Right atrium auricular region (tissue), 2 donors: Measurements from ENCODE around the gene CPED1. TPM values are rescaled to one million over a fixed set of nuclear protein-coding genes. Genes with fewer than 3 reads are reported as not detected.
A peak's percentile ranks its signal among the peaks of the same experiment; 100 is the strongest.

Source experiments
- DNase-seq: peaks from one replicate; pipeline ENCODE4 v3.0.0-alpha.2; 2019; ENCODE audit warnings: low spot score
- H3K27ac ChIP-seq, 2 donors: fragments of 200-600 bp; sonication (generic); 1 replicate in 1 of 2; 2 replicates in 1 of 2; pipeline ENCODE4 v1.5.1; 2016 to 2019
- H3K27me3 ChIP-seq, 2 donors: fragments of 200-600 bp; sonication (generic); one replicate each; pipeline versions ENCODE4 v1.5.1 to v1.6.0; 2017 to 2019
- H3K36me3 ChIP-seq: fragments of 200-600 bp; sonication (generic); one replicate; pipeline ENCODE4 v1.5.1; 2016
- H3K4me1 ChIP-seq, 2 donors: fragments of 200-600 bp; sonication (generic); one replicate each; pipeline versions ENCODE4 v1.5.1 to v1.6.0; 2017 to 2019
- H3K4me3 ChIP-seq, 2 donors: fragments of 200-600 bp; sonication (generic); 1 replicate in 1 of 2; 2 replicates in 1 of 2; pipeline ENCODE4 v1.5.1; 2017 to 2019; ENCODE audit warnings: mild to moderate bottlenecking in 1 of 2, moderate library complexity in 1 of 2
- H3K9me3 ChIP-seq, 2 donors: fragments of 200-600 bp; sonication (generic); one replicate each; pipeline ENCODE4 v1.5.1; 2019
- CTCF ChIP-seq, 2 donors: fragments of 200-600 bp; sonication (generic); IDR thresholded peaks; one replicate each; pipeline ENCODE4 v1.5.1; 2019; ENCODE audit warnings: antibody characterized with exemption in 2 of 2
- total RNA-seq, 2 donors: library from RNA; depleted of rRNA; stranded (reverse); fragments of >200 nt; gene quantifications; one replicate each; pipeline ENCODE4 v1.1.0, GENCODE V29; 2016

The CPED1 gene
- total RNA-seq, 2 donors from 2014 or later, result 13.8 to 19.0 TPM

DNA sequence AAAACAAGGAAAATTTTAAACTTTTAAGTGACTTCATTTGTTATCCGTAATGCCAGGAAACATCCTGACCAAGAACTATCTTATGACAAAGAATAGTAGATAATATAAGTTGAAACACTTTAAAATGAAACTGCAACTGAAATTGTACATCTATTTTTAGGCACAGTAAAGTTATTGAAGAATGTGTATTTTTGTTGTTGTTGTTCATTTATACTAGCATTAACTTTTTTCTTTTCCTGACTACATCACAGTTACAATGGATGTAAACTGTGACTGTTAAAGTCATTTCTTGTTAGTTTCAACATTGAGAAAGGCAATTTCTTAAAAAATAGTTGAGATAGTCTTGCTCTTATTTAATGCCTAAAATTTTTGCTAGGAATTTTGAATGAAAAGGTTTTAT is 2.6 kb downstream of the CPED1 start:
- peak overlapping the region; percentile 92 to 94 for H3K27ac ChIP-seq
- peak overlapping the region; percentile 53 to 56 for H3K4me3 ChIP-seq
- peaks cover 0 to 44% of the 10 kb centered on the region in 2 donors for H3K4me1 ChIP-seq
- TF ChIP-seq CTCF (IDR thresholded peaks at IDR 0.05), result no peak
- no peaks in the 10 kb centered on the region for H3K9me3 ChIP-seq
- H3K36me3 ChIP-seq, result no peaks in the 10 kb centered on the region
- DNase-seq, result no peak
- no peaks in the 10 kb centered on the region for H3K27me3 ChIP-seq

DNA sequence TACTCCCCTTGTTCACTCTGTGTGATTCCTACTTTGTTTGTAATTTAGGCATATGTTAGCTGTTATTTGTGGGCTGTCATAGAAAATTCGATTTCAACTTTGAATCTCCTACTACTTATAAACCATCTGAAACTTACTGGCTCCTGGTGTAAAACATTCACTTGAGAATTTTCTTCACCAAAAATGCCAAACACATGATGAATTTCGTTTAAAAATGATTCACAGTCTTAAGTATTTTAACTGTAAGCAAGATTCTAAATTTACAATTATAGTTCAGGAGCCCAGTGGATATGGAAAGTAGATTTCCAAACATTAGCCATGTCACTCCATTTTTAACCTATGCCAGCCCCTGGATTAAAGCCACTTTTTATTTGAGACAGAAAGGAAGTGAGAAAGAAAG is 3.1 kb downstream of the CPED1 start:
- Histone ChIP-seq H3K27ac (peak overlapping the region; percentile 92 to 94), H3K4me3 (peak overlapping the region; percentile 53 to 56), H3K4me1 (peaks cover 0 to 48% of the 10 kb centered on the region in 2 donors), H3K36me3 (no peaks in the 10 kb centered on the region), H3K9me3 (no peaks in the 10 kb centered on the region), H3K27me3 (no peaks in the 10 kb centered on the region)
- no peak for TF ChIP-seq CTCF (IDR thresholded peaks at IDR 0.05)
- DNase-seq, result no peak

GRCh38 chr7:120992272-120992964 is 3.9 kb downstream of the CPED1 start:
- Histone ChIP-seq H3K9me3 (no peaks in the 10 kb centered on the region), H3K36me3 (no peaks in the 10 kb centered on the region), H3K27ac (peak overlapping the region; percentile 92 to 94), H3K4me3 (peak overlapping the region in 1 of 2 donors; percentile 53), H3K4me1 (peaks cover 0 to 52% of the 10 kb centered on the region in 2 donors), H3K27me3 (no peaks in the 10 kb centered on the region)
- TF ChIP-seq CTCF (IDR thresholded peaks at IDR 0.05), result no peak
- no peak for DNase-seq

DNA sequence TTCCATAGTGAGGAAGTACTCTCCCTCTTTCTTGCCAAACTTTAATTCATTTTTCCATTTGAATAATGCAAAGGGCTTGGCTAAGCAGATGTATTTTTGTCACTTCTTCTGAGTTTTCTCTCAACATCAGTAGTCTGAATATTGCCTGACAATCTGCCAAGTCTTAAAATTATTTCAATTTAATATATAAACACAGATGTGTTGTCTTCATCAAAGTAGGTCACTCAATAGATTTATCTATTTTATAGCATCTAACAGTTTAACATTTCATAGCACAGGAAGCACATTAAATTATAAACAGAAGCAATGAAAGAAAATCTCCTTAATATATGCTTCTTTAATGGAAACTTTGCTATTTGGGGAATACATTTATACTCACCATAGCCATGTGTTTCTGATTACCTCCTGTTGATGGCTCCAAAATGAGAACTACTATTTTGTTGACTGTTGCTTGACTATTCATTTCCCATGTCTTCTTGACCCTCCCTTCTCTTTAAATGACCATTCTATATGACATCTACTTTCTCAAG is 4.5 kb downstream of the CPED1 start:
- Histone ChIP-seq H3K4me3 (no peak overlapping the region), H3K27ac (peak overlapping the region in 1 of 2 donors; percentile 94), H3K4me1 (peaks cover 0 to 52% of the 10 kb centered on the region in 2 donors), H3K9me3 (no peaks in the 10 kb centered on the region), H3K27me3 (no peaks in the 10 kb centered on the region), H3K36me3 (no peaks in the 10 kb centered on the region)
- TF ChIP-seq CTCF (IDR thresholded peaks at IDR 0.05), result no peak
- no peak for DNase-seq

DNA sequence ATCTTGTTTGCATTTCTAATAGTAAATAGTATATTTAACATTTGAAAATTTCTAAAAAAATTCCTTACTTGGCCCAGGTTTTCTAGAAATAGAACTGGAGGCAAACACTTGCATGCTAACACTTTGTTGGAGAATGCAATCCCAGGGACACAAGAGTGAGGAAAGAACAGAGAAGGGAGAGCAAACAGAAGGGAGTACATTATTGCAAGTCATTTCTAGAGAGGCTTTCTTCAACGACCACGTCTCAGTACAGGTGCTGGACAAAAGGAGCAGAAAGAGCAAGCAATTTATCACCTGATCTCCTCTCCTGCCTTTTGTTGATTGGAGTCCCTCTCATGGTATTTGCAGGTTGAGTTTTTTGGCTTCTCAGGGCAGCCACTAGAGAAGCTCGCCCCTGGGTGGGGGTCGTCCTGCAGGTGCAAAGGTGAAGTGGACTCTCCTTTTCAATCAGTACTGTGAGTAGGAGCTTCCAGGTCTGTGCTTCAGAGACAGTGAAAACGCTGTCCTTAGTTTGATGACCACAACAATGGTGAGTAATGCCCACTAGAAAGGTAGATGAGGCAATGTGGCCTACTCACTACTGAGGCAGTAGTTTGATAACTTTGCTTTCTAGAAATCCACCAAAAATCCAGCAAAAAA is 5.2 kb downstream of the CPED1 start:
- TF ChIP-seq CTCF (IDR thresholded peaks at IDR 0.05), result no peak
- no peak for DNase-seq
- H3K36me3 ChIP-seq, result no peaks in the 10 kb centered on the region
- H3K4me3 ChIP-seq, result no peak overlapping the region
- no peaks in the 10 kb centered on the region for H3K27me3 ChIP-seq
- H3K4me1 ChIP-seq, result peaks cover 0 to 52% of the 10 kb centered on the region in 2 donors
- no peaks in the 10 kb centered on the region for H3K9me3 ChIP-seq
- H3K27ac ChIP-seq, result no peak overlapping the region
